ENCODE data around the gene TNNI2.

GRCh38 chr11:1847006-1847735, 8.4 kb downstream of the TNNI2 start:
- no peak for TF ChIP-seq CTCF (conservative IDR thresholded peaks at IDR 0.05; ENCODE audit: low read length)
- no peak for TF ChIP-seq EZH2phosphoT487 (IDR thresholded peaks at IDR 0.05; ENCODE audit: borderline replicate concordance, low read depth, low read length)

Measured in OCI-LY7 (cell line).